Ramos (cell line): Measurements from ENCODE around the gene WDR26.
"Not testable (repeated sequence)": the region's sequence is repeated elsewhere in the genome, so short reads cannot be mapped to it uniquely, and the experiment has no call there.

ENCODE experiments used
- in situ Hi-C: fragments of 300-500 bp; cut with MboI; formaldehyde crosslinking; loops from one replicate; pipeline ENCODE4 v1.14.3; 2022; ENCODE audit warnings: low sequenced_read_pairs; ENCODE audit not compliant: unreplicated experiment

The WDR26 gene

GRCh38 chr1:224434691-224435317, at the start of gene WDR26:
Gene WDR26, minus strand, starts transcription at chr1:224434797.
- in situ Hi-C loops = no loop called here

GRCh38 chr1:224483206-224483605, 48.6 kb upstream of the WDR26 start:
- in situ Hi-C loops = not testable (repeated sequence)

GRCh38 chr1:224482619-224483018, 48.0 kb upstream of the WDR26 start:
- in situ Hi-C loops = no loop called here

GRCh38 chr1:224481601-224482000, 47.0 kb upstream of the WDR26 start:
- in situ Hi-C loops = no loop called here

- in situ Hi-C loops = not testable (repeated sequence)
Measured at GRCh38 chr1:224480888-224481459, 46.4 kb upstream of the WDR26 start.

- in situ Hi-C loops = not testable (repeated sequence)
Measured at GRCh38 chr1:224480200-224480599, 45.6 kb upstream of the WDR26 start.

GRCh38 chr1:224472806-224473205, 38.2 kb upstream of the WDR26 start:
- in situ Hi-C loops = no loop called here

GRCh38 chr1:224466154-224466553, 31.6 kb upstream of the WDR26 start:
- in situ Hi-C loops = no loop called here

- in situ Hi-C loops = loop anchor here (10.0 kb wide), 1 partner anchor 345 kb away; the partner anchor contains the start of gene FBXO28
Measured at GRCh38 chr1:224459966-224460365, 25.4 kb upstream of the WDR26 start.

GRCh38 chr1:224458996-224459395, 24.4 kb upstream of the WDR26 start:
- in situ Hi-C loops = loop anchor here (10.0 kb wide), 1 partner anchor 344 kb away; the partner anchor contains the start of gene FBXO28

- in situ Hi-C loops = loop anchor here (10.0 kb wide), 1 partner anchor 343 kb away; the partner anchor contains the start of gene FBXO28
Measured at GRCh38 chr1:224458296-224458695, 23.7 kb upstream of the WDR26 start.

GRCh38 chr1:224457782-224458144, 23.2 kb upstream of the WDR26 start:
- in situ Hi-C loops = loop anchor here (10.0 kb wide), 1 partner anchor 343 kb away; the partner anchor contains the start of gene FBXO28

GRCh38 chr1:224456637-224456953, 22.0 kb upstream of the WDR26 start:
- in situ Hi-C loops = loop anchor here (10.0 kb wide), 1 partner anchor 342 kb away; the partner anchor contains the start of gene FBXO28

GRCh38 chr1:224454402-224455055, 19.9 kb upstream of the WDR26 start:
- in situ Hi-C loops = loop anchor here (10.0 kb wide), 1 partner anchor 340 kb away; the partner anchor contains the start of gene FBXO28

- in situ Hi-C loops = loop anchor here (10.0 kb wide), 1 partner anchor 336 kb away; the partner anchor contains the start of gene FBXO28
Measured at GRCh38 chr1:224450561-224451350, 16.2 kb upstream of the WDR26 start.

- in situ Hi-C loops = loop anchor here (10.0 kb wide), 1 partner anchor 335 kb away; the partner anchor contains the start of gene FBXO28
Measured at GRCh38 chr1:224450159-224450558, 15.6 kb upstream of the WDR26 start.

- in situ Hi-C loops = no loop called here
Measured at GRCh38 chr1:224448453-224449017, 13.9 kb upstream of the WDR26 start.

GRCh38 chr1:224447971-224448370, 13.4 kb upstream of the WDR26 start:
- in situ Hi-C loops = no loop called here

- in situ Hi-C loops = no loop called here
Measured at GRCh38 chr1:224447251-224447650, 12.7 kb upstream of the WDR26 start.

- in situ Hi-C loops = no loop called here
Measured at GRCh38 chr1:224438989-224439388, 4.4 kb upstream of the WDR26 start.
